Measurements from ENCODE around the gene TIMM9.
"Not testable (repeated sequence)": the region's sequence is repeated elsewhere in the genome, so short reads cannot be mapped to it uniquely, and the experiment has no call there.

Gene TIMM9

GRCh38 chr14:58397156-58397555, 30.2 kb downstream of the TIMM9 start:
- DNase-seq: no peak

GRCh38 chr14:58395812-58396788, 31.2 kb downstream of the TIMM9 start, which contains the start of gene TOMM20L:
Gene TOMM20L, plus strand, starts transcription at chr14:58395930. Its CDS starts 28 bp downstream, at chr14:58395958.
- DNase-seq: peak; percentile 72

- no peak for DNase-seq
Observed at GRCh38 chr14:58395562-58395811, 31.8 kb downstream of the TIMM9 start.

- no peak for DNase-seq
Observed at GRCh38 chr14:58390830-58391229, 36.5 kb downstream of the TIMM9 start.

GRCh38 chr14:58376791-58377190, 50.5 kb downstream of the TIMM9 start:
- no peak for DNase-seq

- no peak for DNase-seq
Observed at GRCh38 chr14:58368956-58369355, 58.4 kb downstream of the TIMM9 start.

- no peak for DNase-seq
Observed at GRCh38 chr14:58367296-58367695, 60.0 kb downstream of the TIMM9 start.

- DNase-seq: no peak
Observed at GRCh38 chr14:58364316-58364715, 63.0 kb downstream of the TIMM9 start.

- DNase-seq: peak; percentile 44
Observed at GRCh38 chr14:58362798-58363412, 64.4 kb downstream of the TIMM9 start.

- DNase-seq: not testable (repeated sequence)
Observed at GRCh38 chr14:58362272-58362671, 65.1 kb downstream of the TIMM9 start.

All from CD4-positive, alpha-beta T cell treated with Interleukin-4 for 4 hours (primary cell).